HG02943 (cell line): ENCODE measurements around the gene LSM6.

Experiments
- ATAC-seq: cut with Tn5 transposase; IDR thresholded peaks from one replicate; pipeline ENCODE4 v1.9.1; 2021; ENCODE audit warnings: mild to moderate bottlenecking, low read depth, moderate library complexity; ENCODE audit not compliant: unreplicated experiment

LSM6 gene

DNA sequence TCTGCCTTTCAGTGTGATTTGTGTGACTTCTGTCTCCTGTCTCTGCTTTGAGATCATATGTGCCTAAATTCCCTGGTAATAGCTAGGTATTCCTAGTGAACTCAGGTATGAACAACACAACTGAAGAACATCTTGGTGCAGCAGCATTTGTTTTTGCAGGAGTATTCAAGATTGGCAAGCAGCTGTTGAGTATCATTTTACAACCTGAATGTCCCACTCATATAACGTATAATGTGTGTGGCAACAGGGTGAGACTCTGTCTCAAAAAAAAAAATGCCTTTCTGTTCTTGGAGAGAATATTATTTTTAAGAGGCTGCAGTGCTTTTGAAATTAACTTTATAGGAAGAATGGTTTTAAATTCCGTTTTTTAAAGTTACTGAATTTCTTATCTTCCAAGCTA is 7.7 kb downstream of the LSM6 start:
- no peak for ATAC-seq

DNA sequence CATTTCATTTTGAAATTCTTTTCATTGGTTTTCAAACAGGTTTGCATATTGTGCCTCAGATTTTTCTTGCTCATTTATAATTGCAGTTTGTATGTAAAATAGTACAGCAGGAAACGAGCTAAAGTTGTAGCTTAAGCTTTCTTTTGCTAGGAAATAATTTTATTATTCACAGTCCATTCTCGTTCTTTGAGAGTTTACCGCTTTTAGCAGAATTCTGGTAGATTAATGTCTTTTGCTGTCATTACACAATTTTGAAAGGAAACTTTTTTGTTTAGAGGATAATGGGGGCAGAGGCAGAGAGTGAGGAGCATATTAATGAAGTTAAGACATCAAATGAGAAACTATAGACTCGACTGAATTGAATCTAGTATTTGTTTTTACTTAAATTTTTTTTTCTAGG is 10.5 kb downstream of the LSM6 start:
- no peak for ATAC-seq

DNA sequence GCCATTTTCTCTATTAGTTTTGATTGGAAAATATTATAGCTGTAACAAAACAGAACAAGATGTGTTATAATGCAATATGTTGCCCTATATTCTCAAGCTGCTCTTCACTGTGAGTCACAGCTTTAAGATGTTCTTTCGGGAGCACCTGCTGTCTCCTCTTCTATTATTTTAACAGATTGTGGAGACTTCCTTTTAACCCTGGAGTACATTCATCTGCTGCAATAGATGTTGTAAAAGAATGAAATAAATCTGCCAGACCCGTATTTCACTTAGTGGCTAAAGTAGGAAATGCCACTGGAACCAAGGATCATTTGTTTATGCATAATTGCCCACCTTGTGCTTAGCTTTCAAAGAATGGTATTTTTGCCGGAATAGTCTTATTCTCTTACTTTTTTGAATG is 11.1 kb downstream of the LSM6 start:
- no peak for ATAC-seq

DNA sequence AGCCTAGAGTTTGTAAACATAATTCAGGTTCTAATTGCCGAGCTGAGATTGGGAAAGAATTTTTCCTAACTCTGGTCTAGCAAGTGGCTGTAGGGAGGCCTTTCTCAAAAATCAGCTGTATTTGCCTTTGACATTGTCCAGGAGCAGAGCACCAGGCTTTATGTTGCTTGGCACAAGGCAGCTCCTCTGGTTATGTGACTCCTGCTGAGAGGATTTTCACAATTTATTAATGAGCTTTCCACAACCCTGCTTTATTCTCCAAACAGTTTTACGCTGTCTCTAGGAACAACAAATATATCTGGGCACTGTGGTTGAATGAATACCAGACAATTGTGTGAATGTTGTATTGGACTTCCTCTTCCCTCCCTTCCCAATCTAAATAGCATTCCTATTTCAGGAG is 14.9 kb downstream of the LSM6 start:
- ATAC-seq, result no peak

DNA sequence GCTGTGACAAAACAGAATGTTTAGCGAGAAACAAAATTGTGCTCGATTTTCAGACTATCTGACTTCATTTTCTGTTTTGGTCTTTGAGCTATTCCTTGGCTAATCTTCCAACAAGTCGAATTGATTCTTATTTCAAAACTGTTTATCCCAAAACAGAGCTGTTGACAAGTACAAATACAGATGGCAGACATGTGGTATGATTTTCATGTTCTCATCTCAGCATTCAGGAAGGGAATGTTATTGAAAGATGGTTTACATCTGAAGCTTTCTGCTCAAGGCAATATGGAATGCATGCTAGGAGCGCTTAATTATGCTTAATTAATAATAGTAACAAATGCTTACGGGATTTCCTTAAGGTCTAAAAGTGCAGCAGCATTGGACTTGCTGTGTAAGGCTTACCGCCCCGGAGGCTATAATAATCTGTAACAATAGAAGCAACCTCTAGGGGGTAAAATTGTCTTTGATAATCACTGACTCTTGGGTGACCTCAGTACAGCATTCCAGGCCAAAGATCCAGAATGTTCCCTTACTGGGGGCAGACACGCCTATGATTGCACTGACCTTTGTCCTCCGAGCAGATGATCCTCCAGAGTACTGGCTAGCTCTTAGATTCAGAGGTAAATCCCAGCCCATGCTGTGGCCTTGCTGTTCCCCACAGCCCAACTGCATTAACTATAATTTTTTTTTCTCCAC is 16.4 kb downstream of the LSM6 start:
- no peak for ATAC-seq

DNA sequence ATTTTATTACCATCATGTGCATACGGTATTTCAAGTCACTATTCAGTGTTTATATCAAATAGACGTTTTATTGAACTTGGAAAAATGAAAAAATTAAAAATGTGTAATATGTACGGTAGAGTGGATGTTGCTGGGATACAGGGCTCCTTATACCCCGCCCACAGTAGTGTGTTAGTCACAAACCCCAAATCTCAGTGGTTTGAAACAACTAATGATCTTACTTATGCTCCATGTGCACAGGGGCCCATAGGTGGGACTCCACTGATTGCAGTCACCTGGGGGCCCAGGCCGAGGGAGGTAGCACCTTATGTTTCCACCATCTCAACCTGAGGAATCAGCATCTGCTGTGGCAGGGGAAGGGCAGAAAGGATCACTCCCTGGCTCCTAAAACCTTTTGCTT is 18.1 kb downstream of the LSM6 start:
- no peak for ATAC-seq

DNA sequence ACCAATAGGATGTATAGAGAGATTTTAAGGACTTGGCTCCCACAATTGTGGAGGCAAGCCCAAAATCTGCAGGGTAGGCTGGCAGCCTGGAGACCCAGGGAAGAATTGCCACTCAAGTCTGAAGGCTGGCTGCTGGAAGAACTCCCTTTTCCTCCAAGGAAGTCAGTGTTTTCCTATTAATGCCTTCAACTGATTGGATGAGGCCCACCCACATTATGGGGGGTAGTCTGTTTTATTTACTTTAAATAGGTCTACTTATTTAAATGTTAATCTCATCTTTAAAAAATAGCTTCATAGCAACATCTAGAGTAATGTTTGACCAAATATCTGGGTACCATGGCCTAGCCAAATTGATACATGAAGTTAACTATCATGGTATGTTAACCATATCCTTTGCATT is 18.7 kb downstream of the LSM6 start:
- no peak for ATAC-seq

DNA sequence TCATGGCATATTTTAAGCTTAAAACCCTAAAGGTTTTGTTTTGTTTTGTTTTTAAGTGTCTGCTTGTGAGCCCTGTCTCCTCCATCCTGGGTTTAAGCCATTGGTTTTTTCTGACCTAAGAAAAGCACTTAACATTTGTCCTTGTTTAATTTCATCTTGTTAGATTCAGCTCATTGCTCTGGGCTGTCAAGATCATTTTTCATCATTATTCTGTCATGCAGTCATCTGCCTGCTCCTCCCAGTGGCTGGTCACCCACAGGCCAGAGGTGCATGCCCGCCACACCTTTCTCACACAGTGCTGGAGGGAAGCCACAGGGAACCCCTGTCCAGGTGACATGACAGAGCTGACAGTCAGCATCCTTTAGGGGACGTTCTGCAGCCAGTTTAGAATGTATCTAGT is 27.1 kb downstream of the LSM6 start:
- no peak for ATAC-seq

DNA sequence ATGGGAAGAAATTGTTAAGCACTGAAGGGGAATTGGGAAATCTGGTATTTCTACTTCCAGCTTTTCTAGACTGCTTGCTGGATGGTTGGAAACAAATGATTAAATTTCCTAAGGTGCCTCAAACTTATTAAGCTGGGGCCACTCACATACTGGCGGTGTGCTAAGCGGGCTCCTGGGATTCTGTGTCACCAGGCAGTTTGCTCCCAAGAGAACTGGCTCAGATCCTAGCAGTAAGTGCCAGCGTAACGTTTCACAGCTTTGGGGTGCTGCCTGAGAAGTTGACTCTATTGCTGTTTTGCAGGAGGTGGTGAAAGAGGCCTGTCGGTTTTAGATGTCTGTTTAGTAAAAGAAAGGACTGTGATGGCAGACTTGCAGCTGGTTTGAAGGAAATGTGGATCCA is 31.9 kb downstream of the LSM6 start:
- no peak for ATAC-seq

DNA sequence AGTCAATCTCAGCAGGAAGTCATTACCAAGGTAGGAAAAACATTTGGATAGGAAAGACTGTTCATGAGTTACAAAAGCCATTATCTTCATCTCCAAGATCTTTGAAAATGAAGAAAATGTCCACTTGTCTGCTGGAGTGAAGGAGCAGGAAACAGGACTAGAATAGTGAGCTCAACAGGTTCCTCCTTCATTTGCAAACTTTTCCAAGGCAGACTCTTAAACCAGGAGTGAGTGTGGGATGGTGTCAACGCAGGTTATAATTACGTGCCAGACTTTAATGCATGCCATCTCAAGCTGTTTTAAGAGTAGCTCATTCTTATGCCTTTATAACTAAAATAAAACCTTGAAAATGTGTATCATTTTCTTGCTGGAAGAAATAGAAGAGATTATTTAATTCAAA is 35.4 kb downstream of the LSM6 start:
- no peak for ATAC-seq

DNA sequence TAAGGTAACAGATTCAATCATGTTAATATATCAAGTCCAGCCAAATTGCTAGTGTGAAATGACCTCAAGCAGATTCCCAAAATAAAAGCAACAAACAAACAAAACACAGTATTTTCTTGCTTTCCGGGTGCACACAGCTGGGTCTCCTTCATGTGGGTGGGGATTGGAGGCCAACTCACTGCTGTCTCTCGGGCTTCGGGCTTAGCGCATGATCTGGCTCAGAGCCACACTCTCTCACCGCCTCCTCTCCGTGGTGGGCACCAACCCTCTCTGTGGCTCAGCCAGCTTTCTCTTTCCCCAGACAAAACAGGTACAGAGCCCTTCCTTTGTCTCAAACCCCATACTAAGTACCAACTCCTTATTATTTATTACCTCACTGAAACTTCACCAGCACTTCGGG is 35.9 kb downstream of the LSM6 start:
- ATAC-seq, result no peak

DNA sequence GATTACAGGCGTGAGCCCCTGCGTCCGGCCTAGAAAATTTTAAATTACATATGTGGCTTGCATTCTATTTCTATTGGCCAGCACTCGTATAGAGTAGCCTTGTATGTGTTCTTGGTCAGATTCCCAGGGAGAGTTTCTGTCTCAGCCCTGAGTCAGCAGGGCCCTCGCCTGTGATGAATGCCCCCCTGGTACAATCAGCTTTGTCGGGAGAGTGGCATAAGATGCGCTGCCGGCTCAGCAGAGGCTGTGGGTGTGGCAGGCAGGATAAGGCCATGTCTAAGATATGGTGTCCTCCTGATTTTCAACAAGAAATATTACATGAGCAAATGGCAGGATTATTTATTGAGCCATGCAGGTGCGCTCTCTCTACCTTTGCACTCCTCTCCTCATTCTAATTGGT is 37.3 kb downstream of the LSM6 start:
- ATAC-seq, result no peak

DNA sequence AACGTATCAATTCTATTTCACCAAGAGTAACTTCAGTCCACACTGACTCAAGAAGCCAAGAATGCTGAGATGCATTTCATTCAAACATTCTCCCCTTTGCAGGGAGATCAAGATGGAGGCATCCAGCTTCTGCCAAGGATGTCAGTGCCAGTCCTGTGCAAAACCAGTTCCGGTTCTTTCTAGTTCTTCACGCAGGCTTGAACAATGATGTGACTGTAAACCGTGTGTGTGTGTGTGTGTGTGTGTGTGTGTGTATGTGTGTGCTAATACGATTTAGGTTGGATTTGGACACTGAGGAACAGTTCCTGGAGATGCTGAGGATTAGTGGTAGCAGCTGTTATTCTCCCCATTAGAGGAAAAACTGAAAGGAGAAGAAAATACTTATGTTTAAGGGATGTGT is 38.7 kb downstream of the LSM6 start, which contains the start of gene REELD1:
TSS of gene REELD1 (plus strand) at position 301 of the 400 bp plus-strand sequence. CDS start 2,415 bp downstream, outside the sequence.
- no peak for ATAC-seq

DNA sequence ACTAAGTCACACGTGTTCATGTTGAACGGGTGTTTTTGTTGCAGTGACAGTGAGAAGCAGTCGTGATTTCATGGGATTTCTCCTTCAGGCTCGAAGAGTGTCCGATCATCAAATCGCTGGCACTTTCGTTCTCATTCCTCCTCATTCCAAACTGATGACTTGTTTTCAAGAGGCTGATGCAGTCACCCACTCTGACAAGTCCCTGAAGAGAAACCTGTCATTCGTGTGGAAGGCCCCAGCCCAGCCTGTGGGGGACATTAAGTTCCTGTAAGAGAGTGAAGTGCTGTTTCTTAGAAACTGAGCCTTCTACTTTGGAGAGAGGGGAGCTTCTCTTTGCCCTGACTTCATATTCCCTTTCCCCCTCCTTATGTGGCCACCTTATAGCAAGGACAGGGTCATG is 46.8 kb downstream of the LSM6 start:
- no peak for ATAC-seq

DNA sequence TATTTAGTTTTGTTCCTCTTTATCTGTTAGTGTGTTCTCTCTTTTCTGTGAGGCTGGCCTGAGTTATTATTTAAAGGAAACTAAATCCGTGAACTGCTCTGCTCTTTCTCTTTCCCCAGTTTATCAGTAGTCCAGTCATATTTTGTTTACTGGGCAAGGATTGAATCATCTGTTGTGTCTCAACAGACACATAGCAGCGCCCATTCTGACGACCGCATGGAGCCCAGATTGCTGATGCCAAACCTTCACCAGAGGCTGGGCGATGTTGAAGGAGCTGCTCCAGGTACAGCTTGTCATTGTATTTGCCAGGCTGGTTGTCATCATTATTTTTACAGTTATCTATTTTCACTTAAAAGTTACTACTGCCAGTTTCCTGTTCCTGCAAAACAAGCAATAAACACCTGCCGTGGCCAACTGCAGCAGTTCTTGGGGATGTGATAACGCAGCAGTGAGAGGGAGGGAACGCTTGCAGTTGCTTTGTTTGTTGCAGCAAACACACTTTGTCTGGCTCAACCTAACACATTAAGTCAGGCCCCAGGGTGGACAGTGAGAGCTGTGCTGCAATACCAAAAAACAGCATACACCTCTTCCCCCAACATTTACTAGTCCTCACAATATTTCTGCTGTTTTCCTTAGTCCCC is 48.9 kb downstream of the LSM6 start:
- no peak for ATAC-seq

DNA sequence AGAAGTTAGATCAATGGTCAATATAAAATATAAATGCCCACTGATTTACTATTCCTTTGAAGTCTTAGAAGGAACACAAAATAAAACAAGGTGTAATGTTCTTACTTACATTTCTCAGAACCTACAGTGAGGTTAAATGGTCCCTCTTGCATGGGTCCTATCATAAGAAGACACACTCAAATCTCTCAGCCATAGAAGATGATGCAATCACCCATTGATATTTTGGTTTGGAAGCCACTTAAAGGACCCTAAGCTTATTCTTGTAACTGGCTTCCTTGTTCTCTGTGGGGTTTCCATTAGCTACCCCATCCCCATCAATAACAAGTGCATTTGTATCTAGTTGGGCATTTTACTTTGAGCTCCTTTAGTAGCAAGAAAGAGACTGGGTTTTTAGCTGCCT is 53.9 kb downstream of the LSM6 start:
- no peak for ATAC-seq

DNA sequence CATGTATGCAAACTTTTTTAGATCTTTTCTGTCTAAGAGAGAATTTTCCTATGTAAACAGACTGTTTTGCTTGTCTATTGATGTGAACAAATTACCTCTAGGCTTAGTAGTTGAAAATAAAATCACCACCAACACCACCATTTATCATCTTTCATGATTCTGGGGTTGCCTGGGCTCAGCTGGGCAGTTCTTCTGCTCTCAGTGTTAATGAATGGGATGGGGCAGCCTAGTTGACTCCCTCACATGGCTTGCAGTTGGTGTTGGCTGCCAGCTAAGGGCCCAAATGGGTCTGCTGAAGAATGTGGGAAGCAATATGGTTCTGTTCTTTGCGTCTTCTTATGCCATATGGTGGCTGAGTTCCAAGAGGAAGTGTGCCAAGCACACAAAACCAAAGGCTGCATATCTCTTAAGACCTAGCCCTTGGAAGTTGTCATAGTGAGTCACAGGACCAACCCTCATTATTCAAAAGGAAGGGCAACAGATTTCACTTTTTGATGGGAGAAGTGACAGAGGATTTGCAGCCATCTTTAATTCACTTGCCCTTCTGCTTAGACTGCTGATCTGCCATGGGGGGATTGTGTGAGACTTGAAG is 56.7 kb downstream of the LSM6 start:
- ATAC-seq, result no peak

DNA sequence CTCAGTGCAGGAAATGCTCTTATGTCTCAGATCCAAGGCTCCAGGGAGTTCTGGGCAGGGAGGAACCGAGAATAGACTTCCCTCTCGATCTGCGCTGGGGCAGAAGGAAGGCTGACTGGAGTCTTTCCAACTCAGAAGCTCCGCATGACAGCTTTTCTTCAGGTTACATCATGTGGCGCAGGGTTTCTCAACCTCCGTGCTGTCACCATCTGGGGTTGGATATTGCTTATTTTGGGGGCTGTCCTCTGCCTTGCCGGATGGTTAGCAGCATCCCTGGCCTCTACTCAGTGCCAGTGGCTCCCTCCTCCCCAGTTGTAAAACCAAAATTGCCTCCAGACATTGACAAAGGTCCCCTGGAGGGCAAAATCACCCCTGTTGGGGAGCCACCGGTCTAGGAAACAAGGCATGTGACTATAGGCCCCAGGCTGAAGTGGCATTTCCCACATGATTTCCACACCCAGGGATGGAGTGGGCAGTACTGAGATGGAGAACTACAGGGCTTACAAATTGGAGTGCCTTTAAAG is 60.2 kb downstream of the LSM6 start:
- ATAC-seq, result no peak

DNA sequence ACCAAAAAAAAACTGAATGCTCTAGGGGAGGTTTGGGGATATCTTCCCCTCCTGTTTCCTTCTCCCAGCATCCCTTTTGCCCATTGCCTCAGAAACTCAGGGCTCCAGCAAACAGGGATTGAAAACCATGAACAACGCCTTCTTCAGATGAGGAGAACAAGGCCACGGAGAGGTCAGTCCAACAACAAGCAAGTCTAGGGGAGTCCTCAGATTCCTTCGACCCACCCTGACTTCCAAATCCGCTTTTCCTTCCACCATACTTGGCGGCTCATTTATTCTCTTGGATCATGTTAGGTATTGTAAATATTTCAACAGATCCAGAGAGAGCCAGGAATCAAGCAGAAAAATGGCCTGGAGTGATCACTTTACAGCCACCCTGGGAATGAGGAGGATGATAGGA is 60.7 kb downstream of the LSM6 start:
- ATAC-seq, result no peak

DNA sequence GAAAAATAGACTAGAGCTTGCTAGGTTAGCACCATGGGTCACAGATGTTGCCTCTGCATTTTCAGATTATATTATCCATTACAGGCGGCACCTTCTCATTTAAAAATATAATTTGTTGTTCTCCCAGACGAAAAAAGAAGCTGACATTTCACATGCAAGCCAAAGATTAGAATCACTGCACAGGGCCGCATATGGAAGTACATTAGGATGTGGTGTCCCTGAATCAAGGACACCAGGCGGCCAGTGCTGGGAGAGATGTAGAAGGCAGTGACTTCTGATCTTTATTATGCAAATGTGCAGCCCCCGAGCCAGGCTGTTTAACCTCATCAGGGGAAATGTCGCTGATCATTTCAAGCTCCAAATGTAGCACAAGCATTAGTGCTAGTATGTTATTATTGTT is 61.6 kb downstream of the LSM6 start:
- ATAC-seq, result no peak

DNA sequence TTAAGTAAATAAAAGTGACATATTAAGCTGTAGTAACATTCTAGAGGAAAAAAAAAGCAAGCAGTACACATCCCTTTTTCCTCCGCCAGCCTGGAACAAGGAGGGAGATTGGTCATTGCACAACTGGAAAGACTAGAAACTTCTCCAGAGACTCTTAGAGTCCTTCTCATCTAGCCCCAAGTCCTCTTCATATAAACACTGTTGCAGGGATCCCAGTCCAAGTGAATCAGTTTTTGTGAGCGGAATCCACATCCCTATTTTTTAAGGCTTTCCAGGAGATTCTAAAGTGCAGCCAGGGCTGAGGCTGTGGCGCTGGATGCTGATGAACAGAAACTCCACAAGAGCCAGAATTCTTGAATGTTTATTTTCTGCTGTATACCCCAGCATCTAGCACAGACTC is 62.6 kb downstream of the LSM6 start:
- no peak for ATAC-seq
